CD4-positive, CD25-positive, alpha-beta regulatory T cell (primary cell): ENCODE data around the gene FAM107B. TPM values are rescaled to one million over a fixed set of nuclear protein-coding genes. Genes with fewer than 3 reads are reported as not detected.

ENCODE experiments used
- ATAC-seq, 2 donors: fragments of 150-1000 bp; cut with Tn5 transposase; one replicate each; pipeline ENCODE4 v1.10.0; 2021; ENCODE audit warnings: low read depth in 2 of 2, moderate number of reproducible peaks in 2 of 2, moderate library complexity in 1 of 2
- DNase-seq, 3 donors: peaks; one replicate each; pipeline versions ENCODE4 v3.0.0 to v3.0.0-alpha.2; 2012 to 2022; ENCODE audit warnings: mixed read lengths in 1 of 3
- H3K27ac ChIP-seq: one replicate; pipeline ENCODE4 v1.7.0; 2013; ENCODE audit warnings: mild to moderate bottlenecking, low read length; ENCODE audit not compliant: insufficient read depth, poor library complexity, severe bottlenecking
- H3K27me3 ChIP-seq: one replicate; pipeline ENCODE4 v1.7.0; 2013; ENCODE audit warnings: low read length; ENCODE audit not compliant: control insufficient read depth, insufficient read depth
- H3K36me3 ChIP-seq: one replicate; pipeline ENCODE4 v1.7.0; 2013; ENCODE audit warnings: mild to moderate bottlenecking, low read length, moderate library complexity; ENCODE audit not compliant: control insufficient read depth, insufficient read depth
- H3K4me1 ChIP-seq: 2 replicates; pipeline ENCODE4 v1.7.0; 2013; ENCODE audit warnings: mild to moderate bottlenecking, low read length; ENCODE audit not compliant: insufficient read depth, control insufficient read depth, poor library complexity, severe bottlenecking
- H3K4me3 ChIP-seq: one replicate; pipeline ENCODE4 v1.7.0; 2013; ENCODE audit warnings: low read depth, mild to moderate bottlenecking, low read length, moderate library complexity
- H3K9me3 ChIP-seq, 2 experiments: 1 replicate in 1 of 2; 2 replicates in 1 of 2; pipeline ENCODE4 v1.7.0; 2013; ENCODE audit warnings: low read length in 2 of 2, mild to moderate bottlenecking in 1 of 2, moderate library complexity in 1 of 2; ENCODE audit not compliant: control insufficient read depth in 2 of 2
- H3K27ac Mint-ChIP-seq, 3 donors: one replicate each; pipeline ENCODE4 v1.8.0; 2020 to 2022; ENCODE audit warnings: mild to moderate bottlenecking in 3 of 3, mixed read lengths in 3 of 3, moderate library complexity in 2 of 3
- H3K27me3 Mint-ChIP-seq: one replicate; pipeline ENCODE4 v1.8.0; 2022; ENCODE audit warnings: mild to moderate bottlenecking, mixed read lengths
- H3K36me3 Mint-ChIP-seq: one replicate; pipeline ENCODE4 v1.8.0; 2020; ENCODE audit warnings: mixed read lengths
- H3K4me1 Mint-ChIP-seq, 4 donors: one replicate each; pipeline ENCODE4 v1.8.0; 2020 to 2022; ENCODE audit warnings: mixed read lengths in 4 of 4, mild to moderate bottlenecking in 1 of 4
- H3K4me3 Mint-ChIP-seq, 4 donors: one replicate each; pipeline ENCODE4 v1.8.0; 2020 to 2022; ENCODE audit warnings: mild to moderate bottlenecking in 4 of 4, mixed read lengths in 4 of 4, moderate library complexity in 3 of 4
- H3K9me3 Mint-ChIP-seq, 7 donors: one replicate each; pipeline ENCODE4 v1.8.0; 2020 to 2022; ENCODE audit warnings: mixed read lengths in 7 of 7, mild to moderate bottlenecking in 3 of 7, moderate library complexity in 2 of 7
- polyA plus RNA-seq, 4 donors: library from polyadenylated mRNA; unstranded; fragments of 300-500 nt; fragmentation: Illumina TruSeq; gene quantifications; one replicate each; pipeline ENCODE4 v1.2.3, GENCODE V29; 2021
- total RNA-seq: library from RNA; stranded (reverse); gene quantifications from one replicate; pipeline ENCODE4 v1.2.3, GENCODE V29; 2022

Gene FAM107B
- total and polyA plus RNA-seq, 5 donors from 2014 or later: 202 to 327 (median 296) TPM

DNA sequence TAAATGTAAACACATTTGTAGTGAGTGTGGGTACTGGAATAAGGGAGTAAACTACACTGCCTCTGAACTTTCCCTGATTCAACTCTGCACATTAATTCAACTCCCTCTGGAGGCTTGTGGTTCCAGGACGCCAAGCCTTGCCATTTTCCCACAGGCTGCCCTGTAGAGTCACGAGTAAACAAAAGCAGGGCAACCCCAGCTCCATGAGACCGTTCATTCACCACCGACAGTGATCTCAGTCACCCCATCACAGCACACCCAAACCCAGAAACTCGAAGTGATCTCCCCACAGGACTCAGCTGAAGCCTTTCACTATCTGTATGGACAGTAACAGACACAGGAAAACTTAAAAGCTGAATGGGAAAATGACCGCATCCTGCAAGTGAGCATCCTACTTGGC lies 225.2 kb downstream of the FAM107B start:
- no peaks in the 10 kb centered on the region for H3K27me3 ChIP-seq
- Mint-ChIP-seq H3K4me3 (peak overlapping the region; percentile 10 to 77 (median 58)), H3K4me1 (peaks cover 30 to 96% (median 74%) of the 10 kb centered on the region in 4 donors), H3K9me3 (no peaks in the 10 kb centered on the region), H3K27ac (peak overlapping the region; percentile 70 to 93 (median 91)), H3K36me3 (peaks cover 46% of the 10 kb centered on the region), H3K27me3 (no peaks in the 10 kb centered on the region)
- peaks cover 57% of the 10 kb centered on the region for H3K36me3 ChIP-seq
- no peak for DNase-seq
- H3K4me1 ChIP-seq: peaks cover 88% of the 10 kb centered on the region
- no peak for ATAC-seq
- no peaks in the 10 kb centered on the region for H3K9me3 ChIP-seq
- H3K4me3 ChIP-seq: peak overlapping the region; percentile 63
- H3K27ac ChIP-seq: peak overlapping the region; percentile 96

DNA sequence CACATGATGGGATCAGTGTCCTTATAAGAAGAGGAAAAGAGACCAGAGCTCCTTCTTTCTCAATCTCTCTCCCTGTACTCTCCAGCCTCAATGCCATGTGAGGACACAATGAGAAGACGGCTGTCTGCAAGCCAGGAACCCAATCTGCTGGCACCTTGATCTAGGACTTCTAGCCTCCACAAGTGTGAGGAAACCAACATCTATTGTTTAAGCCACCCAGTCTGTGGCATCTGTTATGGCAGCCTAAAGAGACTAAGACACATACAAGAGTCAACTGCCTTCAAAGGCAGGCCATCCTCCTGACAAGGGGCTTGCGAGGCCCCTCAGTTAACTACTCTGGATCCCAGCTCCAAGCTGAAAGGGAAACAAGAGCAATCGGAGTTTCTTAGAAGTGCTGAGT lies 225.7 kb downstream of the FAM107B start:
- no peaks in the 10 kb centered on the region for H3K9me3 ChIP-seq
- H3K27me3 ChIP-seq: no peaks in the 10 kb centered on the region
- peaks cover 88% of the 10 kb centered on the region for H3K4me1 ChIP-seq
- H3K4me3 ChIP-seq: no peak overlapping the region
- H3K27ac ChIP-seq: peak overlapping the region; percentile 96
- H3K27me3 Mint-ChIP-seq: no peaks in the 10 kb centered on the region
- peak overlapping the region; percentile 70 to 93 (median 91) for H3K27ac Mint-ChIP-seq
- ATAC-seq (no peak), DNase-seq (no peak)
- H3K36me3 Mint-ChIP-seq: peaks cover 46% of the 10 kb centered on the region
- H3K36me3 ChIP-seq: peaks cover 57% of the 10 kb centered on the region
- no peaks in the 10 kb centered on the region for H3K9me3 Mint-ChIP-seq
- peaks cover 30 to 96% (median 74%) of the 10 kb centered on the region in 4 donors for H3K4me1 Mint-ChIP-seq
- H3K4me3 Mint-ChIP-seq: no peak overlapping the region

DNA sequence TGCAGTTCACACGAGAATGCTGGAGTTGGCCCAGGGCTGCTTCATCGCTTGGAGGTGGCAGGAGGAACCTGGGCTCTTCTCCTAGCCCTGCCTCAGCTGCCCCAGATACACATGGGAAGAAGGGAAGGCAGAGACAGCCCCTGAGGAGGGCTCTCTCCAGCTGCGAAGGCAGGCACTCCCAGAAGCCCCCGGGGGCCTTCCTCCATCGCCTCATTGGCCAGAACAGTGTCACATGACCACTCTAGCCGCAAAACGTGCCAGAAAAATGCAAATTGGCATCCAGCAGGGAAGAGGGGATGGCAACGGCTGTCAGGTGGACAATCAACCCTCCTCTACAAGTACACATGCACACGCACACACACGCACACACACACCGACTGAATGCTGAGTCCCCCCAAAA lies 226.2 kb downstream of the FAM107B start:
- H3K36me3 Mint-ChIP-seq: peaks cover 46% of the 10 kb centered on the region
- no peak overlapping the region for H3K4me3 ChIP-seq
- H3K9me3 ChIP-seq: no peaks in the 10 kb centered on the region
- peaks cover 88% of the 10 kb centered on the region for H3K4me1 ChIP-seq
- no peaks in the 10 kb centered on the region for H3K9me3 Mint-ChIP-seq
- no peak overlapping the region for H3K4me3 Mint-ChIP-seq
- peak overlapping the region in 2 of 3 donors; percentile 80 to 93 for H3K27ac Mint-ChIP-seq
- DNase-seq (no peak), ATAC-seq (no peak)
- peaks cover 34 to 98% (median 77%) of the 10 kb centered on the region in 4 donors for H3K4me1 Mint-ChIP-seq
- no peaks in the 10 kb centered on the region for H3K27me3 Mint-ChIP-seq
- peaks cover 57% of the 10 kb centered on the region for H3K36me3 ChIP-seq
- H3K27me3 ChIP-seq: no peaks in the 10 kb centered on the region
- H3K27ac ChIP-seq: no peak overlapping the region

DNA sequence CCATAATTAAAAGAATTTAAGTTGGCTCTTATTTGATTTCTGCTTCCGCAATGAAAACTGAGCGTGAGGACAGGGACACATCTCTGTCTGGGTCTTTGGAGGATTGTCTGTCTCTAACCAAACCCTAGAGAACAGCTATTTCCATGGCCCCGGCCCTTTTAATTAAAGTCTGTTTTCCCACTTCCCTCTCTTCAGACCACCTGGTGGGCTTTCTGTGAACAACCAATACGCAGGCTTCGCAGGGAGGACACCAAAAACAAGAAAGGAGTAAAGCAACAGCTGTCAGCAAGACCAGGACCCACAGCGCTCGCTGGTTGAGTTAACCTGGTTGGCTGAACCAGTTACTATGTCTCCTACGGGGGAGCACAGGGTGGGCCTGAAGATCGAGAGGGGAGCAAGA lies 226.9 kb downstream of the FAM107B start:
- no peaks in the 10 kb centered on the region for H3K27me3 ChIP-seq
- H3K4me3 ChIP-seq: no peak overlapping the region
- H3K27ac ChIP-seq: no peak overlapping the region
- Mint-ChIP-seq H3K4me3 (peak overlapping the region in 1 of 4 donors; percentile 29), H3K27me3 (no peaks in the 10 kb centered on the region), H3K27ac (peak overlapping the region; percentile 80 to 95 (median 85)), H3K9me3 (no peaks in the 10 kb centered on the region), H3K4me1 (peaks cover 34 to 98% (median 77%) of the 10 kb centered on the region in 4 donors), H3K36me3 (peaks cover 41% of the 10 kb centered on the region)
- H3K9me3 ChIP-seq: no peaks in the 10 kb centered on the region
- peaks cover 54% of the 10 kb centered on the region for H3K36me3 ChIP-seq
- no peak for ATAC-seq
- no peak for DNase-seq
- peaks cover 88% of the 10 kb centered on the region for H3K4me1 ChIP-seq

DNA sequence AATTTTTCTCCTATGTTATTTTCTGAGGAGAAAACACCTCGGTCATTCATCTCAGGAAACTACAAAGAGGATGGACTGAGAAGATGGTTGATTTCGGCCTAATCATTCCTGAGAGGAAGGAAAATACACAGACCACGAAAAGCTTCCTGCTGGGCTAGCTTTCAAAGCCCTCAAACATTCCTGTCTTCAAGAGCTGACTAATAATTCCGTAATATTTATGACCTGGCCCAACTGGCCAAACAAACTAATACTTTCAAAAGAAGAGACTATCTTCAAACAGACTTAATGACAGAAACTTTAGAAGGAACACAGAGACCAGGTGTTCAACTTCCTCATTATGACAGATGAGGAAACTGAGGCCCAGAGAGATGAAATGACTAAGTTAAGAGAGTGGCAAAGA lies 228.9 kb downstream of the FAM107B start:
- DNase-seq (no peak), ATAC-seq (no peak)
- Mint-ChIP-seq H3K36me3 (peaks cover 37% of the 10 kb centered on the region), H3K27ac (peak overlapping the region in 2 of 3 donors; percentile 80 to 85), H3K4me3 (no peak overlapping the region), H3K9me3 (no peaks in the 10 kb centered on the region), H3K4me1 (peaks cover 29 to 94% (median 76%) of the 10 kb centered on the region in 4 donors), H3K27me3 (no peaks in the 10 kb centered on the region)
- no peak overlapping the region for H3K4me3 ChIP-seq
- no peaks in the 10 kb centered on the region for H3K9me3 ChIP-seq
- H3K27me3 ChIP-seq: no peaks in the 10 kb centered on the region
- H3K36me3 ChIP-seq: peaks cover 57% of the 10 kb centered on the region
- peaks cover 77% of the 10 kb centered on the region for H3K4me1 ChIP-seq
- H3K27ac ChIP-seq: peak overlapping the region; percentile 81

DNA sequence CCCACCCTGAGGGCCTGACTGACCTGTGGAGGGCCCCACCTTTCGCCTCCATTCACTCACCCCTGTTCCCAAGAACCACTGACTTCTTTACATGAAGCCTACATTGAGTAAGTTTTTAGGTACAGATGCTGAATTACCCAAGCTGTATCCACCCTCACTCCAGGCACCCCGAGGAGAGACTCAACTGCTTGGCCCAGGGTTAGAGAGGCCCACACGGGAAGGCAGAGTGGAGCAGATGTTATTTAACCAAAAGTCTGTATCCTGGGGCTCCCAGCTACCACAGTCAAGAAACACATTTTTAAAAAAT lies 230.8 kb downstream of the FAM107B start:
- no peaks in the 10 kb centered on the region for H3K9me3 ChIP-seq
- peaks cover 67% of the 10 kb centered on the region for H3K36me3 ChIP-seq
- Mint-ChIP-seq H3K27me3 (no peaks in the 10 kb centered on the region), H3K4me3 (peak overlapping the region; percentile 51 to 82 (median 75)), H3K27ac (peak overlapping the region; percentile 87 to 94 (median 92)), H3K9me3 (no peaks in the 10 kb centered on the region), H3K4me1 (peaks cover 29 to 94% (median 76%) of the 10 kb centered on the region in 4 donors), H3K36me3 (peaks cover 37% of the 10 kb centered on the region)
- H3K4me1 ChIP-seq: peaks cover 78% of the 10 kb centered on the region
- ATAC-seq (no peak), DNase-seq (no peak)
- peak overlapping the region; percentile 81 for H3K27ac ChIP-seq
- no peaks in the 10 kb centered on the region for H3K27me3 ChIP-seq
- H3K4me3 ChIP-seq: peak overlapping the region; percentile 43

DNA sequence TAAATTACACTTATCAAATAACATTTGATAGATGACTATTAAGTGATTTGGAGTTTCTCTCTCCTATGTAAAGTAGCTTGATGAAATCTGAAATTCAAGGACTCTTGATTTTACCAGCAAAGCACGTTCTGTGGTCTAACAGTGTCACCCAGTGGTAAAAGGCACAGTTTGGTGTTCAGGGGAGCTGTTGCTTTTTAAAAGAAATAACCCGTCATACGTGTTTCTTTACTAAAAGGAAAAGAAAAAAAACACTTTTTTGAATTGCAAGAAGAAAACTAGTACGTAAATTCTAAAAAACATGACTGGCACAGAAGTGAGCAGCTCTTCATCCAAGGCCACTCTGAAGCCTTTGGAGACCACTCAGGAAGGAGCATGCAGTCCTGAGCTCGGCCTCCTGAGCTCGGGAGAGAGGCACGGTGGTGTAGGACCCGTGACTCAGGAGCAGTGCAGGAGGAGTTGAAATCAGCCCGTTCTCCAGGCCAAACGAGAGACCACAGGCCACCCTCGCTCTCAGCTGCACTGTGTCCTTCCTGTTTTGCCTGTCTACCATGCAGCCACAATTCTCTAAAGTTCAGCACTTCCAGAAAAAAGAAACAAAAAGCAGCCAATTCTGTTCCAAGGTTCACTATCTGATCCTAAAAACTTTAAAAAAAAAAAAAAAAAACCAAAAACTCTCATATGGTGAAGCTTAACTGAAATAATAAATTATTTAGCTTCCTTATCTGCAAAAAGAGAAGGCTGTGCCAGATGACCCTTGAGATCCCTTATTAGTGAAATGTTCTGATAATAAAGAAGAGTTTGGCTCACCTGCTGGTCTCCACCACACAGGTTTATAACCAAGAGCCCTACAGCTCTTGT lies 231.4 kb downstream of the FAM107B start:
- H3K9me3 ChIP-seq: no peaks in the 10 kb centered on the region
- Mint-ChIP-seq H3K4me1 (peaks cover 29 to 92% (median 75%) of the 10 kb centered on the region in 4 donors), H3K4me3 (peak overlapping the region; percentile 51 to 82 (median 75)), H3K27me3 (no peaks in the 10 kb centered on the region), H3K9me3 (no peaks in the 10 kb centered on the region), H3K36me3 (peaks cover 39% of the 10 kb centered on the region), H3K27ac (peak overlapping the region; percentile 87 to 94 (median 92))
- peaks cover 78% of the 10 kb centered on the region for H3K4me1 ChIP-seq
- H3K27ac ChIP-seq: peak overlapping the region; percentile 81
- peak; percentile 64 to 81 for ATAC-seq
- peaks cover 68% of the 10 kb centered on the region for H3K36me3 ChIP-seq
- peak overlapping the region; percentile 43 for H3K4me3 ChIP-seq
- DNase-seq: peak in 2 of 3 donors; percentile 69 to 70
- no peaks in the 10 kb centered on the region for H3K27me3 ChIP-seq
